SK-N-SH treated with all-trans-retinoic acid at 6 μM for 48 hours (cell line): ENCODE results near the gene LRRFIP2.

ENCODE experiments used
- ARNTL ChIP-seq: fragments of 450-650 bp; formaldehyde crosslinking; IDR thresholded peaks from 2 replicates; pipeline ENCODE4 v1.5.0; 2020; ENCODE audit warnings: low read depth, mild to moderate bottlenecking, moderate library complexity, borderline replicate concordance
- BACH2 ChIP-seq: fragments of 250-450 bp; sonication (Bioruptor Pico); IDR thresholded peaks from 2 replicates; pipeline ENCODE4 v1.9.0; 2021; ENCODE audit warnings: mild to moderate bottlenecking, borderline replicate concordance
- CSRNP3 ChIP-seq: fragments of 250-450 bp; sonication (Bioruptor Pico); IDR thresholded peaks from 2 replicates; pipeline ENCODE4 v1.5.1; 2021; ENCODE audit warnings: mild to moderate bottlenecking, moderate library complexity
- ESRRG ChIP-seq: fragments of 250-450 bp; sonication (Bioruptor Pico); IDR thresholded peaks from 2 replicates; pipeline ENCODE4 v1.6.1; 2021; ENCODE audit warnings: mild to moderate bottlenecking
- PATZ1 ChIP-seq: fragments of 250-450 bp; sonication (Bioruptor Pico); IDR thresholded peaks from 2 replicates; pipeline ENCODE4 v1.8.0; 2020; ENCODE audit warnings: mild to moderate bottlenecking, moderate library complexity, borderline replicate concordance
- PPARA ChIP-seq: fragments of 250-450 bp; sonication (Bioruptor Pico); IDR thresholded peaks from 2 replicates; pipeline ENCODE4 v1.5.0; 2020; ENCODE audit warnings: mild to moderate bottlenecking, borderline replicate concordance
- RARB ChIP-seq: fragments of 250-450 bp; sonication (Bioruptor Pico); IDR thresholded peaks from 2 replicates; pipeline ENCODE4 v1.8.0; 2021; ENCODE audit warnings: mild to moderate bottlenecking, moderate library complexity
- TCF4 ChIP-seq: fragments of 250-450 bp; sonication (Bioruptor Pico); IDR thresholded peaks from 2 replicates; pipeline ENCODE4 v1.8.0; 2021; ENCODE audit warnings: mild to moderate bottlenecking, moderate library complexity, borderline replicate concordance
- TSHZ2 ChIP-seq: fragments of 250-450 bp; sonication (Bioruptor Pico); IDR thresholded peaks from 2 replicates; pipeline ENCODE4 v1.5.0; 2020; ENCODE audit warnings: mild to moderate bottlenecking, moderate library complexity
- ZFP30 ChIP-seq: fragments of 450-650 bp; formaldehyde crosslinking; IDR thresholded peaks from 2 replicates; pipeline ENCODE4 v1.5.0; 2022; ENCODE audit warnings: mild to moderate bottlenecking, moderate library complexity
- ZNF565 ChIP-seq: fragments of 450-650 bp; formaldehyde crosslinking; conservative IDR thresholded peaks from 2 replicates; pipeline ENCODE4 v1.5.0; 2020; ENCODE audit warnings: low read depth, mild to moderate bottlenecking, moderate library complexity
- ZNF70 ChIP-seq: fragments of 450-650 bp; formaldehyde crosslinking; IDR thresholded peaks from 2 replicates; pipeline ENCODE4 v1.5.0; 2020; ENCODE audit warnings: mild to moderate bottlenecking, moderate library complexity
- ZNF8 ChIP-seq: fragments of 450-650 bp; formaldehyde crosslinking; IDR thresholded peaks from 2 replicates; pipeline ENCODE4 v1.5.0; 2020; ENCODE audit warnings: mild to moderate bottlenecking, moderate library complexity

GRCh38 chr3:37144806-37145205 is 29.6 kb downstream of the LRRFIP2 start:
- TF ChIP-seq PPARA (no peak), ZFP30 (no peak), ESRRG (CRISPR knock-in tag) (no peak), BACH2 (CRISPR knock-in tag) (no peak), ZNF70 (CRISPR knock-in tag) (no peak), RARB (no peak), ZNF8 (CRISPR knock-in tag) (no peak), TCF4 (CRISPR knock-in tag) (no peak), PATZ1 (CRISPR knock-in tag) (no peak), TSHZ2 (no peak), ARNTL (CRISPR knock-in tag) (no peak), CSRNP3 (no peak), ZNF565 (CRISPR knock-in tag) (no peak)
